ENCODE results near the gene LAS1L.
"Not testable (repeated sequence)": the region's sequence is repeated elsewhere in the genome, so short reads cannot be mapped to it uniquely, and the experiment has no call there.

Gene LAS1L

GRCh38 chrX:65574356-65574755 lies 39.8 kb upstream of the LAS1L start:
- no peak overlapping the region for H3K4me3 ChIP-seq (ENCODE audit: control insufficient read depth, low read depth, low read length)
- no peak for DNase-seq (ENCODE audit: low read depth)
- TF ChIP-seq CTCF (IDR thresholded peaks at IDR 0.05; ENCODE audit: control insufficient read depth, insufficient read depth, low read depth, low read length, missing control alignments) = no peak

- no peak for DNase-seq (ENCODE audit: low read depth)
- no peak overlapping the region for H3K4me3 ChIP-seq (ENCODE audit: control insufficient read depth, low read depth, low read length)
- TF ChIP-seq CTCF (IDR thresholded peaks at IDR 0.05; ENCODE audit: control insufficient read depth, insufficient read depth, low read depth, low read length, missing control alignments) = no peak
Measured at GRCh38 chrX:65572971-65573370, 38.4 kb upstream of the LAS1L start.

GRCh38 chrX:65562850-65563249 lies 28.3 kb upstream of the LAS1L start:
- H3K4me3 ChIP-seq (ENCODE audit: control insufficient read depth, low read depth, low read length) = not testable (repeated sequence)

GRCh38 chrX:65551489-65552339 lies 17.1 kb upstream of the LAS1L start:
- DNase-seq (ENCODE audit: low read depth) = no peak
- no peak for TF ChIP-seq CTCF (IDR thresholded peaks at IDR 0.05; ENCODE audit: control insufficient read depth, insufficient read depth, low read depth, low read length, missing control alignments)
- H3K4me3 ChIP-seq (ENCODE audit: control insufficient read depth, low read depth, low read length) = no peak overlapping the region

More at GRCh38 chrX:65562850-65563249, 28.3 kb upstream of the LAS1L start:
- DNase-seq (ENCODE audit: low read depth) = not testable (repeated sequence)

GRCh38 chrX:65551086-65551485 lies 16.5 kb upstream of the LAS1L start:
- no peak for TF ChIP-seq CTCF (IDR thresholded peaks at IDR 0.05; ENCODE audit: control insufficient read depth, insufficient read depth, low read depth, low read length, missing control alignments)
- H3K4me3 ChIP-seq (ENCODE audit: control insufficient read depth, low read depth, low read length) = no peak overlapping the region
- no peak for DNase-seq (ENCODE audit: low read depth)

- no peak for DNase-seq (ENCODE audit: low read depth)
- TF ChIP-seq CTCF (IDR thresholded peaks at IDR 0.05; ENCODE audit: control insufficient read depth, insufficient read depth, low read depth, low read length, missing control alignments) = no peak
- H3K4me3 ChIP-seq (ENCODE audit: control insufficient read depth, low read depth, low read length) = no peak overlapping the region
Measured at GRCh38 chrX:65545456-65545855, 10.9 kb upstream of the LAS1L start.

- no peak for DNase-seq (ENCODE audit: low read depth)
- no peak overlapping the region for H3K4me3 ChIP-seq (ENCODE audit: control insufficient read depth, low read depth, low read length)
- no peak for TF ChIP-seq CTCF (IDR thresholded peaks at IDR 0.05; ENCODE audit: control insufficient read depth, insufficient read depth, low read depth, low read length, missing control alignments)
Measured at GRCh38 chrX:65537229-65537628, 2.6 kb upstream of the LAS1L start.

Measured in AG09309 (cell line).